Measurements from ENCODE around the gene ATP7B.

The ATP7B gene

DNA sequence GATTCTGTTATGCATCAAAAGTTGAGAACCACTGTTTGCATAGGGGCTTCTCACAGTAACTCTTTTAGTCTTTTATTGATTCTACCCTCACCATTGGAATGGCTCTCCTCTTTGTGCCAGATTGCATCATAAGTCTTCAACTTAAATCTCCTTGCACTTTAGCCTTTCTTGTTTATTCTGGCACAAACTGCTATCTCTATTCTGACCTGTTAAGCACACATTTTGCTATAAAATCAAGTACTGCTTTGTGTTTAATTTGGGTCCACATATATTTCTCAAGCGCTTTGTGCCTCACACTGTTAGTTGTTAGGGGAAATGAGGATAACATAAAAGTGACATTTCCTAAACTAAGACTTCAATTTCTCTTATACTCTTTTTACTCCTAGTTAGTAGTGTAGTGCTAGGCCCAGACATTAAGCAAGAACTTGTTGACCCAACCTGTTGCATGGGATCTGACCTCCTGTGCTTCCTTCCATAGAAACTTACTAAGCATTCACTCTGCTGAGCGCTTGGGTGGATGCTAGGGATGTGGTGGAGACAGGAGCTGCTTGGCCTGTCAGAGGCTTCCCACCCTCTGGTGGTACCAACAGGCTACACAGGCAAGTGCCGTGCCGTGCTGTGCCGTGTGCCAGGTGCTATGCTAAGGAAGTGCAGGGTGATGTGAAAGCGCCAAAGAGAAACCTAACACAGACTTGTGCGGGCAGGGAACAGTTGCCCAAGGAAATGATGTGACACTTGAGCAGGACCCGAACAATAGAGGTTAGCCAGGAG, 14.4 kb upstream of the ATP7B start:
- no peak for DNase-seq (ENCODE audit: low read depth)
- TF ChIP-seq, protein P1, sequence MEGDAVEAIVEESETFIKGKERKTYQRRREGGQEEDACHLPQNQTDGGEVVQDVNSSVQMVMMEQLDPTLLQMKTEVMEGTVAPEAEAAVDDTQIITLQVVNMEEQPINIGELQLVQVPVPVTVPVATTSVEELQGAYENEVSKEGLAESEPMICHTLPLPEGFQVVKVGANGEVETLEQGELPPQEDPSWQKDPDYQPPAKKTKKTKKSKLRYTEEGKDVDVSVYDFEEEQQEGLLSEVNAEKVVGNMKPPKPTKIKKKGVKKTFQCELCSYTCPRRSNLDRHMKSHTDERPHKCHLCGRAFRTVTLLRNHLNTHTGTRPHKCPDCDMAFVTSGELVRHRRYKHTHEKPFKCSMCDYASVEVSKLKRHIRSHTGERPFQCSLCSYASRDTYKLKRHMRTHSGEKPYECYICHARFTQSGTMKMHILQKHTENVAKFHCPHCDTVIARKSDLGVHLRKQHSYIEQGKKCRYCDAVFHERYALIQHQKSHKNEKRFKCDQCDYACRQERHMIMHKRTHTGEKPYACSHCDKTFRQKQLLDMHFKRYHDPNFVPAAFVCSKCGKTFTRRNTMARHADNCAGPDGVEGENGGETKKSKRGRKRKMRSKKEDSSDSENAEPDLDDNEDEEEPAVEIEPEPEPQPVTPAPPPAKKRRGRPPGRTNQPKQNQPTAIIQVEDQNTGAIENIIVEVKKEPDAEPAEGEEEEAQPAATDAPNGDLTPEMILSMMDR (conservative IDR thresholded peaks at IDR 0.05; ENCODE audit: control insufficient read depth, insufficient read depth, low read depth, low read length), result no peak
- H3K4me3 ChIP-seq (ENCODE audit: control insufficient read depth, low read depth, low read length), result no peak overlapping the region

DNA sequence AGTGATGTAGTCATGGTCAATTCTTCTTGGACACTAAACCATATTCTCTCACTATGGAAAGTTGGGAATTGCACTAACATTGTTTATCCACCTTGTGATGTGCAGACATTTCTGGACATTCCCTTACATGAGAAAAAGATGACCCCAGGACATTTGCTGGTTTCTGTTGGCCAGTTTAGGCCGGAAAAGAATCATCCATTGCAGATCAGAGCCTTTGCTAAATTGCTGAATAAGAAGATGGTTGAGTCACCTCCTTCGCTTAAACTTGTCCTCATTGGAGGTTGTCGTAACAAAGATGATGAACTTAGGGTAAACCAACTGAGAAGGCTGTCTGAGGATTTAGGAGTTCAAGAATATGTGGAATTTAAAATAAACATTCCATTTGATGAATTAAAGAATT, 13.2 kb upstream of the ATP7B start, which contains the start of gene UTP14C:
UTP14C (plus strand) TSS at position 211 of the 400 bp plus-strand sequence. CDS start 4,114 bp downstream, outside the sequence.
- TF ChIP-seq, protein P1 (conservative IDR thresholded peaks at IDR 0.05; ENCODE audit: control insufficient read depth, insufficient read depth, low read depth, low read length), result no peak
- no peak for DNase-seq (ENCODE audit: low read depth)
- H3K4me3 ChIP-seq (ENCODE audit: control insufficient read depth, low read depth, low read length), result no peak within 1 kb of the TSS

DNA sequence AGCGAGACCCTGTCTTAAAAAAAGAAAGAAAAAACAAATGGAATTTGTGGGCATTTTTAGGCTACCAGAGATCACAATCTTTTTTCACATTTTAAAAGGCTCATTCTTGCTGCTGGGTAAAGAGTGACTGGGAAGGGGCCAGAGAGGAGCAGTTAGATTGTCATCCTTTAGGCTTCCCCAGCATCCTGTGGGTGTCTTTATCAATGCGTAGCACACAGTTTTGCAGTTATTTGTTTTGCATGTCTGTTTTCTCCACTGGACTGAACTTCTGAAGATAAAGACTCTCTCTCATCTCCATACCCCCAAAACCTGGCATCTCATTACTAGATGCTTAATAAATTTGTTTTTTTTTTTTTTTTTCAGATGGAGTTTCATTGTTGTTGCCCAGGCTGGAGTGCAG, 11.1 kb upstream of the ATP7B start:
- no peak for DNase-seq (ENCODE audit: low read depth)
- H3K4me3 ChIP-seq (ENCODE audit: control insufficient read depth, low read depth, low read length), result no peak overlapping the region
- TF ChIP-seq, protein P1 (conservative IDR thresholded peaks at IDR 0.05; ENCODE audit: control insufficient read depth, insufficient read depth, low read depth, low read length), result no peak

- DNase-seq (ENCODE audit: low read depth), result no peak
- H3K4me3 ChIP-seq (ENCODE audit: control insufficient read depth, low read depth, low read length), result no peak overlapping the region
- TF ChIP-seq, protein P1 (conservative IDR thresholded peaks at IDR 0.05; ENCODE audit: control insufficient read depth, insufficient read depth, low read depth, low read length), result no peak
Measured at GRCh38 chr13:52020191-52020590, 8.9 kb upstream of the ATP7B start.

- no peak for DNase-seq (ENCODE audit: low read depth)
- H3K4me3 ChIP-seq (ENCODE audit: control insufficient read depth, low read depth, low read length), result no peak overlapping the region
- TF ChIP-seq, protein P1 (conservative IDR thresholded peaks at IDR 0.05; ENCODE audit: control insufficient read depth, insufficient read depth, low read depth, low read length), result no peak
Measured at GRCh38 chr13:52016296-52016695, 5.0 kb upstream of the ATP7B start.

DNA sequence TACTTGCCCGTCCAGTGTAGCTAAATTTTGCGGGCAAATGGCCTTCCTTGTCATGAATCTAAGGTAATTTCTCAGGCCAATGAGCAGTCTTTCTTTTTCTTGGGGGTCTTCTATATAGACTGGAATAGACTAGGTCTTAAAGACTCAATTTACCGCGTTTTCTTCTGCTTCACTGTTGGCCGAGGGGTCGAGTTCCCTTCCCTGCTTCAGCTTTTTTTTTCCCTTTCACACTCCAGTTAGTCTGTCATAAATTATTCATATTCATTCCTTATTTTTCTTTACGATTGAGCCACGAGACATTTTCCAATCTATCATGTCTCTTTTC, 1.2 kb upstream of the ATP7B start:
- peak overlapping the region; percentile 100 for H3K4me3 ChIP-seq (ENCODE audit: control insufficient read depth, low read depth, low read length)
- no peak for DNase-seq (ENCODE audit: low read depth)
- TF ChIP-seq, protein P1 (conservative IDR thresholded peaks at IDR 0.05; ENCODE audit: control insufficient read depth, insufficient read depth, low read depth, low read length), result no peak
